ENCODE results near the gene ZNF341. TPM values are rescaled to one million over a fixed set of nuclear protein-coding genes. Genes with fewer than 3 reads are reported as not detected.

Gene ZNF341
- total and polyA plus RNA-seq, 2 of the 8 experiments (the other 6 are each of a cell fraction or from before 2014, with no cell fraction given), result 5.8 to 6.4 TPM

GRCh38 chr20:33744181-33744580 lies 12.4 kb downstream of the ZNF341 start:
- Histone ChIP-seq H2BK120ac (replicated peaks; ENCODE audit: low read depth, low read length) (no peak overlapping the region), H3K18ac (ENCODE audit: extremely low read depth, low read length) (no peak overlapping the region), H3K4me1 (replicated peaks in 1 of 4; ENCODE audit: control insufficient read depth in 3 of 4, insufficient read depth in 4 of 4, low read length in 3 of 4) (peaks cover 0 to 2% (median 0%) of the 10 kb centered on the region in 4 experiments; a peak in 1 of 7 replicates), H3K79me2 (ENCODE audit: control insufficient read depth in 1 of 2, insufficient read depth in 2 of 2, low read length in 2 of 2) (no peaks in the 10 kb centered on the region), H3K27me3 (replicated peaks in 1 of 4; ENCODE audit: control insufficient read depth in 3 of 4, extremely low read depth in 1 of 4, insufficient read depth in 3 of 4, low read length in 3 of 4) (no peaks in the 10 kb centered on the region), H2BK20ac (ENCODE audit: low read length) (no peak overlapping the region), H3K56ac (replicated peaks; ENCODE audit: insufficient read length, low read depth, low read length) (no peak overlapping the region), H3K79me1 (ENCODE audit: low read depth, low read length) (no peaks in the 10 kb centered on the region; the same call in 1 of the 2 replicates), H2AK5ac (ENCODE audit: low read depth, low read length) (no peak overlapping the region), H2BK15ac (ENCODE audit: low read length) (no peak overlapping the region), H3K36me3 (ENCODE audit: control insufficient read depth in 2 of 4, insufficient read depth in 4 of 4, low read length in 3 of 4) (no peaks in the 10 kb centered on the region), H2BK5ac (ENCODE audit: low read depth, low read length) (no peak overlapping the region), H2AFZ (ENCODE audit: low read length) (no peak overlapping the region), H3K27ac (ENCODE audit: low read depth, low read length) (no peak overlapping the region), H3K14ac (ENCODE audit: insufficient read length) (no peak overlapping the region), H3K9me3 (ENCODE audit: insufficient read depth in 2 of 2, low read depth in 1 of 2, low read length in 1 of 2) (no peaks in the 10 kb centered on the region), H3K23me2 (ENCODE audit: low read depth, low read length) (no peaks in the 10 kb centered on the region), H3K4me3 (ENCODE audit: extremely low read depth in 1 of 4, insufficient read depth in 2 of 4, low read depth in 3 of 4, low read length in 4 of 4) (no peak overlapping the region), H3K23ac (ENCODE audit: insufficient read length) (no peak overlapping the region), H3K4me2 (ENCODE audit: insufficient read depth in 1 of 2, low read depth in 2 of 2, low read length in 2 of 2) (no peak overlapping the region), H3K4ac (replicated peaks; ENCODE audit: insufficient read length, low read depth, low read length) (no peak overlapping the region), H4K8ac (ENCODE audit: extremely low read depth, insufficient read depth, low read length) (no peak overlapping the region), H3K9ac (replicated peaks in 1 of 4; ENCODE audit: extremely low read depth in 1 of 4, low read depth in 3 of 4, low read length in 3 of 4) (no peak overlapping the region), H4K5ac (ENCODE audit: insufficient read length, low read depth, low read length) (no peak overlapping the region), H4K91ac (replicated peaks; ENCODE audit: insufficient read length, low read length) (no peak overlapping the region), H2BK12ac (ENCODE audit: low read depth, low read length) (no peak overlapping the region), H4K20me1 (replicated peaks in 1 of 2; ENCODE audit: control insufficient read depth in 1 of 2, insufficient read depth in 2 of 2, low read length in 2 of 2) (no peaks in the 10 kb centered on the region)
- CTCF ChIA-PET (ENCODE audit: partially characterized antibody), result no interaction called here
- POLR2A ChIA-PET (ENCODE audit: partially characterized antibody), result no interaction called here
- no peak for DNase-seq (ENCODE audit: low read depth in 1 of 2, low spot score in 2 of 2)
- no peak for FAIRE-seq
- TF ChIP-seq RXRA (IDR thresholded peaks at IDR 0.05; ENCODE audit: insufficient read depth, low read depth, low read length) (no peak), GTF2F1 (IDR thresholded peaks at IDR 0.05; ENCODE audit: borderline replicate concordance, low read depth, low read length) (no peak), EZH2 (IDR thresholded peaks at IDR 0.05; ENCODE audit: low read depth, low read length, severe bottlenecking) (no peak), BACH1 (IDR thresholded peaks at IDR 0.05; ENCODE audit: low read length) (no peak), KDM1A (IDR thresholded peaks at IDR 0.05; ENCODE audit: borderline replicate concordance, low read length) (no peak), EGR1 (IDR thresholded peaks at IDR 0.05; ENCODE audit: borderline replicate concordance, low read depth, low read length) (no peak), ATF3 (IDR thresholded peaks at IDR 0.05; ENCODE audit: insufficient read depth, low read depth, low read length) (no peak), POLR2AphosphoS5 (IDR thresholded peaks at IDR 0.05; ENCODE audit: low read depth, low read length) (no peak), BCL11A (IDR thresholded peaks at IDR 0.05; ENCODE audit: low read depth in 2 of 2, low read length in 2 of 2) (no peak), ZNF274 (IDR thresholded peaks at IDR 0.05; ENCODE audit: borderline replicate concordance, extremely low read depth, low read length) (no peak)
- TF ChIP-seq, protein P1, sequence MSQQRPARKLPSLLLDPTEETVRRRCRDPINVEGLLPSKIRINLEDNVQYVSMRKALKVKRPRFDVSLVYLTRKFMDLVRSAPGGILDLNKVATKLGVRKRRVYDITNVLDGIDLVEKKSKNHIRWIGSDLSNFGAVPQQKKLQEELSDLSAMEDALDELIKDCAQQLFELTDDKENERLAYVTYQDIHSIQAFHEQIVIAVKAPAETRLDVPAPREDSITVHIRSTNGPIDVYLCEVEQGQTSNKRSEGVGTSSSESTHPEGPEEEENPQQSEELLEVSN (IDR thresholded peaks at IDR 0.05), result no peak
- 100% methylated on average over 3 of the region's 3 CpGs; no CpG with 5 or more reads in 1 of the 2 experiments for WGBS, 2 experiments (ENCODE audit: extremely low coverage in 1 of 2, insufficient coverage in 1 of 2, insufficient read length in 1 of 2, insufficient replicate concordance in 2 of 2, low coverage in 1 of 2, low lambda C conversion rate in 2 of 2, missing lambda C conversion rate in 1 of 2)

All from H1 (cell line).